ENCODE measurements around the gene STEAP3.

The STEAP3 gene

GRCh38 chr2:119282996-119283511 lies 59.4 kb downstream of the STEAP3 start:
- no peak for TF ChIP-seq ZFX (IDR thresholded peaks at IDR 0.05; ENCODE audit: borderline replicate concordance)
- TF ChIP-seq CTCF (IDR thresholded peaks at IDR 0.05), result no peak
- H3K27ac ChIP-seq, result no peak overlapping the region

- no peak overlapping the region for H3K27ac ChIP-seq
- TF ChIP-seq ZFX (IDR thresholded peaks at IDR 0.05; ENCODE audit: borderline replicate concordance) (no peak), CTCF (IDR thresholded peaks at IDR 0.05) (no peak)
Observed at GRCh38 chr2:119283873-119284331, 60.3 kb downstream of the STEAP3 start.

- no peak for TF ChIP-seq ZFX (IDR thresholded peaks at IDR 0.05; ENCODE audit: borderline replicate concordance)
- no peak for TF ChIP-seq CTCF (IDR thresholded peaks at IDR 0.05)
- H3K27ac ChIP-seq, result no peak overlapping the region
Observed at GRCh38 chr2:119286661-119287060, 63.0 kb downstream of the STEAP3 start.

- TF ChIP-seq CTCF (IDR thresholded peaks at IDR 0.05), result no peak
- TF ChIP-seq ZFX (IDR thresholded peaks at IDR 0.05; ENCODE audit: borderline replicate concordance), result no peak
Observed at GRCh38 chr2:119288576-119288975, 64.9 kb downstream of the STEAP3 start.

GRCh38 chr2:119289093-119289492 lies 65.5 kb downstream of the STEAP3 start:
- H3K27ac ChIP-seq, result no peak overlapping the region
- TF ChIP-seq CTCF (IDR thresholded peaks at IDR 0.05) (no peak), ZFX (IDR thresholded peaks at IDR 0.05; ENCODE audit: borderline replicate concordance) (no peak)

More at GRCh38 chr2:119288576-119288975, 64.9 kb downstream of the STEAP3 start:
- H3K27ac ChIP-seq, result no peak overlapping the region

- TF ChIP-seq ZFX (IDR thresholded peaks at IDR 0.05; ENCODE audit: borderline replicate concordance), result no peak
- no peak for TF ChIP-seq CTCF (IDR thresholded peaks at IDR 0.05)
- H3K27ac ChIP-seq, result no peak overlapping the region
Observed at GRCh38 chr2:119289642-119290041, 66.0 kb downstream of the STEAP3 start.

GRCh38 chr2:119290859-119291587 lies 67.4 kb downstream of the STEAP3 start:
- TF ChIP-seq ZFX (IDR thresholded peaks at IDR 0.05; ENCODE audit: borderline replicate concordance) (no peak), CTCF (IDR thresholded peaks at IDR 0.05) (0 out of 2 replicates have a peak, but pooled peaks have one; percentile 33)

More at GRCh38 chr2:119290859-119291587, 67.4 kb downstream of the STEAP3 start:
- H3K27ac ChIP-seq, result no peak overlapping the region

Measured in 22Rv1 (cell line).